IMR-90 (cell line): ENCODE data around the gene MRC1. TPM values are rescaled to one million over a fixed set of nuclear protein-coding genes. Genes with fewer than 3 reads are reported as not detected.

ENCODE experiments used
- ATAC-seq: fragments of 200-7000 bp; cut with Tn5 transposase; 2 replicates; pipeline ENCODE4 v1.9.1; 2020; ENCODE audit warnings: low read depth, mild to moderate bottlenecking, moderate library complexity
- BruUV-seq: library from RNA; stranded (reverse); fragments of 400-500 nt; replicated peaks from 2 replicates; lab custom pipeline; 2021; lab: Mats Ljungman, UMichigan
- CTCF ChIA-PET: fragments of 300-600 bp; formaldehyde crosslinking; extraction: SDS; loops from one replicate; lab custom pipeline; 2021; ENCODE audit warnings: antibody characterized with exemption; lab: Yijun Ruan, JAX
- POLR2A ChIA-PET: fragments of 300-600 bp; sonication (Branson Sonifier 250); formaldehyde crosslinking; loops from one replicate; lab custom pipeline; 2022; ENCODE audit warnings: antibody characterized with exemption; ENCODE audit not compliant: unreplicated experiment; lab: Charles Lee
- DNase-seq: peaks from one replicate; pipeline ENCODE4 v3.0.0; 2013
- H2AFZ ChIP-seq: replicated peaks from 2 replicates; pipeline ENCODE3; 2013; ENCODE audit warnings: low read length, mild to moderate bottlenecking; ENCODE audit not compliant: poor library complexity
- H2AK5ac ChIP-seq: 2 replicates; pipeline ENCODE4 v1.6.1; 2013; ENCODE audit warnings: low read depth, low read length, inconsistent platforms
- H2AK9ac ChIP-seq: replicated peaks from 2 replicates; pipeline ENCODE3; 2013; ENCODE audit warnings: mild to moderate bottlenecking, low read depth, low read length, moderate library complexity; ENCODE audit not compliant: poor library complexity
- H2BK120ac ChIP-seq: 2 replicates; pipeline ENCODE4 v1.6.1; 2013; ENCODE audit warnings: low read depth, low read length, inconsistent platforms
- H2BK15ac ChIP-seq: 3 replicates; pipeline ENCODE4 v1.6.1; 2013; ENCODE audit warnings: low read depth, low read length, inconsistent platforms
- H2BK20ac ChIP-seq: 2 replicates; pipeline ENCODE4 v1.6.1; 2013; ENCODE audit warnings: low read depth, mild to moderate bottlenecking, inconsistent platforms, low read length, moderate library complexity
- H2BK5ac ChIP-seq: 2 replicates; pipeline ENCODE4 v1.6.1; 2013; ENCODE audit warnings: mild to moderate bottlenecking, low read depth, low read length, inconsistent platforms; ENCODE audit not compliant: poor library complexity, severe bottlenecking
- H3K14ac ChIP-seq: replicated peaks from 2 replicates; pipeline ENCODE4 v1.6.1; 2013; ENCODE audit warnings: low read depth, low read length, inconsistent platforms
- H3K18ac ChIP-seq: 2 replicates; pipeline ENCODE4 v1.6.1; 2013; ENCODE audit warnings: low read depth, low read length, control low read depth
- H3K23ac ChIP-seq: 2 replicates; pipeline ENCODE4 v1.6.1; 2013; ENCODE audit warnings: low read depth, low read length, inconsistent platforms
- H3K27ac ChIP-seq: 2 replicates; pipeline ENCODE4 v1.5.1; 2013; ENCODE audit warnings: mild to moderate bottlenecking, control low read depth, low read length; ENCODE audit not compliant: insufficient read depth
- H3K27me3 ChIP-seq: 2 replicates; pipeline ENCODE4 v1.6.1; 2013; ENCODE audit warnings: low read length; ENCODE audit not compliant: control insufficient read depth, insufficient read depth
- H3K36me3 ChIP-seq: 2 replicates; pipeline ENCODE4 v1.6.1; 2013; ENCODE audit warnings: low read length, mixed read lengths; ENCODE audit not compliant: control insufficient read depth, insufficient read depth
- H3K4ac ChIP-seq: 2 replicates; pipeline ENCODE4 v1.6.1; 2013; ENCODE audit warnings: low read depth, low read length, inconsistent platforms
- H3K4me1 ChIP-seq: 2 replicates; pipeline ENCODE4 v1.6.1; 2013; ENCODE audit warnings: low read length, mixed read lengths; ENCODE audit not compliant: control insufficient read depth, insufficient read depth
- H3K4me2 ChIP-seq: 2 replicates; pipeline ENCODE4 v1.6.1; 2013; ENCODE audit warnings: low read depth, mild to moderate bottlenecking, control low read depth, low read length, moderate library complexity
- H3K4me3 ChIP-seq: 2 replicates; pipeline ENCODE4 v1.5.1; 2013; ENCODE audit warnings: low read depth, mild to moderate bottlenecking, control low read depth, low read length, moderate library complexity; ENCODE audit not compliant: insufficient read depth
- H3K56ac ChIP-seq: 2 replicates; pipeline ENCODE4 v1.6.1; 2013; ENCODE audit warnings: low read length, inconsistent platforms; ENCODE audit not compliant: insufficient read depth; ENCODE audit errors: extremely low read depth
- H3K79me1 ChIP-seq, 2 experiments: 2 replicates each; pipeline ENCODE4 v1.6.1; 2013; ENCODE audit warnings: low read length in 2 of 2, inconsistent platforms in 1 of 2, low read depth in 1 of 2
- H3K9ac ChIP-seq: 2 replicates; pipeline ENCODE4 v1.6.1; 2013; ENCODE audit warnings: low read depth, low read length, control low read depth
- H3K9me1 ChIP-seq: 2 replicates; pipeline ENCODE4 v1.6.1; 2013; ENCODE audit warnings: low read length, inconsistent platforms; ENCODE audit not compliant: insufficient read depth
- H3K9me3 ChIP-seq: 2 replicates; pipeline ENCODE4 v1.6.1; 2013; ENCODE audit warnings: low read length; ENCODE audit not compliant: control insufficient read depth, insufficient read depth
- H4K20me1 ChIP-seq: 2 replicates; pipeline ENCODE4 v1.6.1; 2013; ENCODE audit warnings: low read length, inconsistent platforms; ENCODE audit not compliant: insufficient read depth
- H4K5ac ChIP-seq: 2 replicates; pipeline ENCODE4 v1.6.1; 2013; ENCODE audit warnings: mild to moderate bottlenecking, low read depth, low read length, control low read depth
- H4K8ac ChIP-seq, 2 experiments: 2 replicates each; pipeline ENCODE4 v1.6.1; 2013; ENCODE audit warnings: low read depth in 2 of 2, low read length in 2 of 2, control low read depth in 1 of 2, inconsistent platforms in 1 of 2
- H4K91ac ChIP-seq: 2 replicates; pipeline ENCODE4 v1.6.1; 2013; ENCODE audit warnings: low read depth, low read length, inconsistent platforms; ENCODE audit not compliant: insufficient read depth
- CTCF ChIP-seq: conservative IDR thresholded peaks from 2 replicates; pipeline ENCODE4 v1.5.1; 2012; ENCODE audit warnings: mild to moderate bottlenecking, low read depth, low read length, improper control_type of control experiment
- MAFK ChIP-seq: IDR thresholded peaks from 2 replicates; pipeline ENCODE4 v1.6.1; 2012; ENCODE audit warnings: low read depth, low read length, improper control_type of control experiment
- POLR2A ChIP-seq: IDR thresholded peaks from 2 replicates; pipeline ENCODE4 v1.6.1; 2012; ENCODE audit warnings: mild to moderate bottlenecking, low read depth, low read length
- RAD21 ChIP-seq: IDR thresholded peaks from 2 replicates; pipeline ENCODE4 v1.6.1; 2012; ENCODE audit warnings: low read length, improper control_type of control experiment
- SMC3 ChIP-seq: fragments of 150-350 bp; IDR thresholded peaks from 2 replicates; pipeline ENCODE4 v1.6.1; 2016; ENCODE audit warnings: low read depth, mild to moderate bottlenecking, antibody characterized with exemption, low read length, moderate library complexity
- WGBS, 2 experiments: methylation state at CpG; one replicate each; pipeline versions ENCODE4 v1.1.5 to v1.1.7; 2013; ENCODE audit warnings: missing lambda C conversion rate in 2 of 2; ENCODE audit not compliant: insufficient read length in 1 of 2; ENCODE audit errors: extremely low coverage in 2 of 2; 5-methylcytosine and 5-hydroxymethylcytosine counted together
- dilution Hi-C: fragments of 300-500 bp; cut with HindIII; formaldehyde crosslinking; loops from one replicate; pipeline ENCODE4 v1.14.3; 2018; ENCODE audit warnings: low sequenced_read_pairs; ENCODE audit not compliant: unreplicated experiment
- in situ Hi-C: fragments of 300-500 bp; cut with MboI; formaldehyde crosslinking; loops from 3 replicates; pipeline ENCODE4 v1.14.3; 2019; ENCODE audit warnings: low sequenced_read_pairs, inconsistent platforms, mixed read lengths
- intact Hi-C: fragments of 100-400 bp; cut with micrococcal nuclease; formaldehyde crosslinking; loops from 2 replicates; pipeline ENCODE4 v1.10.0; 2022
- polyA plus RNA-seq, 3 experiments: library from polyadenylated mRNA; depleted of rRNA; stranded (reverse); fragments of >200 nt; gene quantifications; 2 replicates each; pipeline ENCODE4 v1.2.3, GENCODE V29; 2012; ENCODE audit warnings: low replicate concordance in 1 of 3
- total RNA-seq: library from RNA; depleted of rRNA; stranded (reverse); fragments of >200 nt; gene quantifications from 2 replicates; pipeline ENCODE4 v1.2.3, GENCODE V29; 2012

The MRC1 gene
- total and polyA plus RNA-seq, 2 of the 4 experiments (the other 2 are of a cell fraction), result not detected

GRCh38 chr10:17910125-17910789, 101.1 kb downstream of the MRC1 start:
- Histone ChIP-seq H4K8ac (no peak overlapping the region), H3K36me3 (no peaks in the 10 kb centered on the region), H3K18ac (no peak overlapping the region), H3K4me2 (no peak overlapping the region), H3K9me3 (no peaks in the 10 kb centered on the region), H3K4ac (no peak overlapping the region), H4K5ac (no peak overlapping the region), H3K27ac (no peak overlapping the region), H2AK5ac (no peak overlapping the region), H3K56ac (no peak overlapping the region), H3K4me3 (no peak overlapping the region), H2BK5ac (no peak overlapping the region), H3K27me3 (peaks cover 4% of the 10 kb centered on the region; the same call in 1 of the 2 replicates), H4K20me1 (no peaks in the 10 kb centered on the region), H3K4me1 (no peaks in the 10 kb centered on the region), H4K91ac (no peak overlapping the region), H2AFZ (no peak overlapping the region), H2BK20ac (no peak overlapping the region), H3K9me1 (no peaks in the 10 kb centered on the region), H3K23ac (no peak overlapping the region), H3K14ac (no peak overlapping the region), H2AK9ac (no peak overlapping the region), H2BK120ac (no peak overlapping the region), H3K79me1 (no peaks in the 10 kb centered on the region), H2BK15ac (no peak overlapping the region), H3K9ac (no peak overlapping the region)
- in situ Hi-C loops, result no loop called here
- TF ChIP-seq SMC3, result peak; percentile 74
- no peak for TF ChIP-seq POLR2A
- TF ChIP-seq CTCF, result peak; percentile 65
- TF ChIP-seq MAFK, result no peak
- peak; percentile 63 for TF ChIP-seq RAD21
- no TSS peak for BruUV-seq
- ChIA-PET CTCF (interaction anchor here (0.6 to 1.8 kb wide), 3 partner anchors 72 to 1325 kb away, joined by 3 to 8 read pairs (median 6); no protein-coding TSS in a partner anchor), POLR2A (no interaction called here)
- intact Hi-C loops, result loop anchor here (1.0 kb wide), 2 partner anchors 194 to 305 kb away; no protein-coding TSS in a partner anchor
- ATAC-seq (peak; percentile 49; the same call in 1 of the 2 replicates), DNase-seq (peak; percentile 63)
- 40% methylated on average over 1 of the region's 12 CpGs; no CpG with 5 or more reads in 1 of the 2 experiments for WGBS, 2 experiments
- dilution Hi-C loops, result no loop called here
